Astrocyte of the spinal cord (primary cell): ENCODE results near the gene GHRH.

ENCODE experiments used
- DNase-seq: peaks from one replicate; pipeline ENCODE4 v3.0.0; 2011; ENCODE audit warnings: low read depth, low spot score
- H3K4me3 ChIP-seq: 2 replicates; pipeline ENCODE4 v1.5.1; 2011; ENCODE audit warnings: low read depth, mild to moderate bottlenecking, low read length, moderate library complexity
- CTCF ChIP-seq: IDR thresholded peaks from 2 replicates; pipeline ENCODE4 v1.5.1; 2012; ENCODE audit warnings: low read depth, mild to moderate bottlenecking, low read length, inconsistent platforms
- in situ Hi-C: cut with HindIII; loops from 2 replicates; pipeline ENCODE4 v1.10.0; 2017; ENCODE audit warnings: low sequenced_read_pairs

GHRH gene

GRCh38 chr20:37283530-37284195 lies 22.0 kb upstream of the GHRH start:
- no peak for TF ChIP-seq CTCF

GRCh38 chr20:37282556-37282955 lies 20.9 kb upstream of the GHRH start:
- in situ Hi-C loops, result no loop called here
- peak; percentile 66 for DNase-seq
- no peak overlapping the region for H3K4me3 ChIP-seq
- TF ChIP-seq CTCF, result peak; percentile 67

More at GRCh38 chr20:37283530-37284195, 22.0 kb upstream of the GHRH start:
- in situ Hi-C loops, result no loop called here
- DNase-seq, result no peak
- H3K4me3 ChIP-seq, result no peak overlapping the region

DNA sequence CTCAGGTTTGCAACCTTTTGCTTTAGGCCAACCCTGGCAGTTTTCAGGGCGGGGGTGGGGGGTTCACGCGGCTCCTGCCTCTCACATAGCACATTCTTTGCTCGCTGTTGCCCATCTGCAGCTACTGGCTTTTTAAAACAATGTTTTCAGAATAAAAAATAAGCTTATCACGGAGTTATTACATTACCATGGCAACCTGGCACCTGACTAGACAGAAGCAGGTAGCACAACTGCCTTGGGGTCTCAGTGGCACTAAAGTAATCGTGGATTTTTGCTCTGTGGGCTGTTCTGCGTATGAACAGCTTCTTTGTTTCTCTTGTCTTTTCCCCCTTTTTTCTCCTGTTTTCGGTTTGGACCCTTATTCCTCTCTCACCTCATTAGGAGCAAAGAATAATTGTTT lies 18.8 kb upstream of the GHRH start:
- H3K4me3 ChIP-seq, result no peak overlapping the region
- in situ Hi-C loops, result no loop called here
- TF ChIP-seq CTCF, result no peak
- DNase-seq, result no peak

DNA sequence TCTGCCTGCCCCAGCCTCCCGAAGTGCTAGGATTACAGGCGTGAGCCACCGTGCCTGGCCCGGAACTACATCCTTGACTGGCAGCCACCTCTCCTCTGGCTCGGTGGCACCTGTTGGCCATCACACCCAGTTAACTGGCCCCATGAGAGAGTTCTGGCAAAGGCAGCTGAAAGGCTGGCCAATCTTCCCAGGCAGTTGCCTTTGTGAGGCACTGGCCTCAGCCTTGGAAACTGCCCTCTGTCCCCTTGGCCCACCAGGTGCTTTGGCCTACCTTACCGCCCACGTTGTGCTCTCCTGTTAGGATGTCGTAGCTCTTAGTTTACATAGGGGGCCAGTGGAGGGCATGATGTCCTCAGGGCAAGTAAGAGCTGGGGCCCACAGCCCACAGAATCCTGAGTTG lies 18.2 kb upstream of the GHRH start:
- in situ Hi-C loops, result no loop called here
- no peak for TF ChIP-seq CTCF
- no peak overlapping the region for H3K4me3 ChIP-seq
- DNase-seq, result no peak

DNA sequence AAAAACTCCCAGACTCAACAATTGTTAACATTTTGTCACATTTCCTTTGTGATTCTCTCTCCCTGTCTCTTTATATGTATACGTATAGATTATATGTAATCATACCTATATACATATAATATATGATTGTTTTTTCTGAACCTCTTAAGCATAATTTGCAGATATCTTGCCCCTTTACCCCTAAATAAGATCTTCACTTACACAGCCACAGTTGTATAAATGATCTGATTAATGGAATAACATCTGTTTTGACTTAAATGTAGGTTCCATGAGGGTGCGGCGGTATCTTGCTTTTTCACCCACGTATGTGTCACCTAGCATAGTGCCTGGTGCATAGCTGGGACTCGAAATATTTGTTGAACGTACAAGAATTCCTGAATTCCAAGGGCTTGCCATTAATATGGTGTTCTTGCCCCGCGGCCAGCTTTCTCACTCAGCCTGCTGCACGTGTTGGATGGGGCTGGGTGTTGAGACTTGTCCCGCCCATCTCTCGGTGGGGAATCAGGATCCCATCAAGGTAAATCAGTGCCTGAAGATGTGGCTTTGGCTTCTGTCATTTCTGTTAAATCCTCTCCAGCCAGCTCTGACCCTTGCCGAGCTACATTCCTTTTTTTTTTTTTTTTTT lies 17.5 kb upstream of the GHRH start:
- no peak for DNase-seq
- in situ Hi-C loops, result no loop called here
- TF ChIP-seq CTCF, result no peak
- no peak overlapping the region for H3K4me3 ChIP-seq

- no peak overlapping the region for H3K4me3 ChIP-seq
- in situ Hi-C loops, result no loop called here
- no peak for TF ChIP-seq CTCF
- no peak for DNase-seq
These were observed 15.6 kb upstream of the GHRH start for GRCh38 chr20:37277253-37277593.
